ENCODE data around the gene CD8A. TPM values are rescaled to one million over a fixed set of nuclear protein-coding genes. Genes with fewer than 3 reads are reported as not detected.

The CD8A gene
- polyA plus RNA-seq, 4 donors: 0.19 to 0.44 (median 0.30) TPM

DNA sequence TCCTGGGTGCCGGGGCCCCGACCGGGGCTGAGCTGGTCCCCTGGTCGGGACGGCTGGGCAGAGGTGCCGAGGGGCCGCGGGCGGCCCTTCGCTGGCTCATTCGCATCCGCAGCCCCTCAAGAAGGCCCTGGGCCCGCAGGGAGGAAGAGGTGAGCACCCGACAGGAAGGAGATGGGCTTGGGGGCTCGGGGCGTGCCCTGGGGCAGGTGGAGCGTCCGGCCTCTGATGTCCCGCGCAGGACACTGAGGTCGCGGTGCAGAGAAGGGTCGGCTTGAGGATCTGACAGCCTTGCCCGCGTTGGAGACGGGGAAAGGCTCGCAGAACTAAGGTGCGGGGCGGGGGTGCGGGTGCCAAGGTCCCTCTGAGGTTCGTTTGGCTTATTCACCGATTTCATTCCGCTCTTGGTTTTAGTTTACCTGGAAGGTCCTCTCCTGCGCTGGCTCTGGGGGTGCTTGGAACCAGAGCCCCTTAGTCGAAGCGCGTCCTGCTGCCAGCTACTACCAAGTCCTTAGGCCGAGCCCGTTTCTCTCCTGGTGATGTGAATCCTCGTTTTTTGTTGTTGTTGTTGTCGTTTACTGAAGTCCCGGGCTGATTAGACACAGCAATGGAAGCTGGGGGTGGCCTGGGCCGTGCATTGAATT is 18.9 kb upstream of the CD8A start:
- no peak for DNase-seq (ENCODE audit: low read depth in 4 of 4, low spot score in 3 of 4)

DNA sequence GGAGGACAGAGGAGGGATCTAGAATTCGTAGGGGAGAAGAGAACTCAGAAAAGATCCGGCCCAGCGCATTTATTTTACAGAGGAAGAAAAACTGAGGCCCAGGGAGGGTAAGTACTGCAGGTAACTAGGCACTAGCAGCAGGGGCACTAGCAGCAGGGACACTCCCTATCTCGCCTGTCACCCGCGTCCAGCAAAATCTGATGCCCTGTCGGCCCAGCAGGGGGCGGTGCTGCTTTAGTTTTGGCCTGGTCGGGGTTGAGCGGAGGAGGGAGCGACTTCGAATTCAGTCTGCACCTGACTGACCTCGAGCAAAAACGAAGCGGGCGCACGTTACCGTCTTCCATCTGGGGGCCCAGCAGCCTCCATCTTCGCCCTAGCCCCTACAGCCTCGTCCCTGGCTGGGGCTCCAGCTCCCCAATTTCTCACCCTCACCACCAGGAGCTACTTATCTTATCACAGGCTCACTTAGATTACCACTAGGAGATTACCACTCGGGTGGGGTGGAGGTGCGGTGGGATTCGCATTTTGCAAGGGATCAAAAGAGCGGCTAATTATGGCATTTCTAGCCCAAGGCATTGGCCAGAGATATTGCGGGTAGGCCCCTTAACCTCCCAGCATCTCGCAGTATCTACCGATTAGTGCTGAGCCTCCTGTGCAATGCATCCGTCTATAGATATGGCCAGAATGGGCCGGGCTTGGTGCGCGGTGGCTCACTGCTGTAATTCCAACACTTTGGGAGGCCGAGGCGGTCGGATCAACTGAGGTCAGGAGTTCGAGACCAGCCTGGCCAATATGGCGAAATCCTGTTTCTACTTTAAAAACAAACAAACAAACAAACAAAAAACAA is 17.8 kb upstream of the CD8A start:
- peak in 3 of 4 donors; percentile 73 to 75 (median 73) for DNase-seq (ENCODE audit: low read depth in 4 of 4, low spot score in 3 of 4)

DNA sequence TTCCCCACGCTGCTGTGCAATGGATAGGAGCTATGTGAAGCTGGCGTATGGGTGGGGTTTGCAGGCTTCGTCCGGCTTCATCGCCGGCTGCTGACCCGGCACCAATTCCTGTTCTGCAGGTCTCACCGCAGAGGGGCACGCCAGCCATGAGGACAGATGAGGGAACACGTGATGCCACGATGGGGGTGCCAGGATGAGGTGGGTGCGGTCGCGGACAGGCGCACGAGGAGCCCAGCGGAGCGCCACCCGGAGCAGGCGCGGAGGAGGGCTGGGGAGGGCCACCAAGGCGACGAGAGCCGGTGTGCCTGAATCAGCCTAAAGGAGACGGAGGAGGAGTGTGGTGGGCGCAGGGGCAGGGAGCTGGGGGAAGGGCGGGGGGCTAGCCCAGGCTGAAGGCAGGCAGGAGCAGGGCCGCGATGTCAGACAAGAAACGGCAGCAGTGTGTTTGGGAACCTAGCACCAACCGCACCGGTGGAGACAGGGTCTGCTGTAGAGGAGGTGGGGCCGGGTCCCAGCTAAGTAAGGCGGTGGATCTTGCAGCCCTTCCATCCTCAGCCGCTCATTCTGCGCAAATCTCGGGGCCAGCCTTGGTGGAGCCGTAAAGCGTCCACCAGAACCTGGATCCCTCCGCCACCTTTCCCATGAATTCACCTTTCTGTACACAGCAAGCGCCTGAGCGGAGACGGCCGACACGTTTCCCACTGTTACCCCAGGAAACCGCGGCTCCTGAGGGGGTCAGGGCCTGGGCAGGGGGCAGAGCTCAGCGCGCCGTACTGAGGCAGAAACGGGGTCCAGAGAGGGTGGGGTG is 17.0 kb upstream of the CD8A start:
- DNase-seq (ENCODE audit: low read depth in 4 of 4, low spot score in 3 of 4): peak in 2 of 4 donors; percentile 28 to 29

DNA sequence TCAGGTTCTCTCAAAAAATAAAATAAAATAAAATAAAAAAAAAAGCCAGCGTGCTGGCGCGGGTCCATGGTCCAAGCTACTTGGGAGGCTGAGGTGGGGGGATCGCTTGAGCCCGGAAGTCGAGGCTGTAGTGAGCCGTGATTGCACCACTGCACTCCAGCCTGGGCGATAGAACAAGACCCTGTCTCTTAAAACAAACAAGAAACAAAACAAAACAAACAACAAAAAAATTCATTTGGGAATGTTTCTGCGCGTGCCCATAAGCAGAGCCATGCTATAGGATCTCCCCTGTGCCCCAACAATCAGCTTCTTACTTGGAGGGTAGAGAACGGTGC is 16.4 kb upstream of the CD8A start:
- DNase-seq (ENCODE audit: low read depth in 4 of 4, low spot score in 3 of 4): no peak

DNA sequence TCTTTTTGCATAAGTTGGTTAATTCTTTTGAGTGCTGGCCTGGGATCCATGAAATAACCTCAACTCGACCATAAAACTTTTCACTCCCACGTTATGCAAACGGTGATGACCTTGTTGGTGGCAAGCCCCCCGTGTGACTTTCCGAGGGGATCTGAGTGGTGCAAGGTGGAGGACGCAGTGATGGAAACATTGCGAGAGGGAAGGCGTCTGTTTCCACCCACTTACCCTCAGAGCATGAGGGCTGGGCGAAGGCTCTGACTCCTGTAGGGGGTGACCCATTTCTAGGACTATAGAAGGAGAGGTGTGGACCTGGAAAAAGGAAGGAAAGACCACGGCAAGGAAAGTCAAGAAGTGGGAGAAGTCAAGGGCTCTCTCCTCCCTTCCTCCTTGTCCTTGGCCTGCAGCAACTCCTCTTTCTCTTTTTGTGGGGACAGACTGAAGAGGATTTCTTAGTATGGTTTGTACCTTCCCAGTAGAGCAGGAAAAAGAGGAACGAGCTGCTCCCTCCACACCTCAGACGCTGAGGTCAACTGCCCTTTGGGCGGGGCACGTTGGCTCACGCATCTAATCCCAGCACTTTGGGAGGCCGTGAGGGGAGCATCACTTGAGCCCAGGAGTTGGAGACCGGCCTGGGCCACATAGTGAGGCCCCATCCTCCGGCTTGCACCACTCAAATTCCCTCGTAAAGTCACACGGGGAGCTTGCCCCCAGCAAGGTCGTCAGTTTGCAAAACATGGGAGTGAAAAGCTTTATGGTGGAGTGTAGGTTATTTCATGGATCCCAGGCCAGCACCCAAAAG is 15.5 kb upstream of the CD8A start:
- no peak for DNase-seq (ENCODE audit: low read depth in 4 of 4, low spot score in 3 of 4)

DNA sequence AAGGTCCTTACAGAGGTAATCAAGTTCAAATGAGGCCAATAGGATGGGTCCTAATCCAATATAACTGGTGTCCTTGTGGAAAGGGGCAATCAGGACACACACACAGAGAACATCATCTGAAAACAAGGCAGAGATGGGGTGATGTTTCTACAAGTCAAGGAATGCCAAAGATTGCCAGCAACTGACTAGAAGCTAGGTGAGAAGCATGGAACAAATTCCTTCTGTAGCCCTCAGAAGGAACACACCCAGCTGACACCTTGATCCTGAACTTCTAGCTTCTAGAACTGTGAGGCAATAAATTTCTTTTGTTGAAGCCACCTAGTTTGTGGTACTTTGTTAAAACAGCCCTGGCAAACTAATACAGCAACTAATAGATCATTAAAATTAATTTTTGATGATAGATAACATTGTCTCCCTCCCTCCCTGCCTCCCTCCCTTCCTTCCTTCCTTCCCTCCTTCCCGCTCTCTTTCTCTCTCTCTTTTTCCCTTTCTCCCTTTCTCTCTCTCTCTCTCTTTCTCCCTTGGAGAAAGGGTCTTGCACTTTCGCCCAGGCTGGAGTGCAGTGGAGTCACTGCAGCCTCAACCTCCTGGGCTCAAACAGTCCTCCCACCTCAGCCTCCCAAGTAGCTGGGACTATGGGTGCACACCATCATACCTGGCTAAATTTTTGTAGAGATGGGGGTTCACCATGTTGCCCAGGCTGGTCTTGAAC is 10.3 kb upstream of the CD8A start:
- DNase-seq (ENCODE audit: low read depth in 4 of 4, low spot score in 3 of 4): no peak

DNA sequence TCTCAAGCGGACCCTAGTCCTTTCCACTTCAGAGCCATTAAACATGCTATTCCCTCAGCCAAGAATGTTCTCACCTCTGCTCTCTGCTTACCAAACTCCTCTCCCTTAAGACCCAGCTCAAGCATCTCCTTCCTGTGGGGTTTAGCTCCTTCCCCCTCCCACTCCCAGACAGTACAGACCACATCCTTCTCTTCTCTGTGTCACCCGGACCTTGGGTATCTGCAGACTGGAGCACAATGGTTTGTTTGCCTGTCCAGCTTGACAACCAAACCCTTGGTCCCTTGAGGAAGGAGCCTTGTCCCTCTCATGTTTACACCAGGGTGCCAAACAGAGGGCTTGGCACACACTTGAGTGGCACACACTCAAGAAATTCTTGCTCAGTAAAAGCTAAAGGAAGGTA is 4.1 kb upstream of the CD8A start:
- DNase-seq (ENCODE audit: low read depth in 4 of 4, low spot score in 3 of 4): no peak

DNA sequence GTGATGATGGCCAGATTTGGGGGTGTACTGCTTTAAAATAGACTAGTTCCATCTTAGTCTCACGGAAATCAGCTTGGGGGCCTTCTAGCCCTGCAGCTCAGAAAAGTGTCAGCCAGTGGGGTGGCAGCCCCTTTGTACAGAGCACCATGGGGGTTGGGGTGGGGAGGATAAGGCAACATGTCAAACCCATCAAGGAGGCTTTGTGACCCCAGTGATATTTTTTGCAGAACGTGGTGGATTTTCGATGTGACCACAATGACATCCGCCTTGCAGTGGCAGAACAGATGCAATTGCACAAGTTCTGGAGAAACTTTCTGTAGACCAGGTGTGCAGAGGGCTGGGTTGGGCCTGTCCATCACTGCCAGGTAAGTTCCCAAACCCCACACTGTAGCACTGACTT is 3.0 kb upstream of the CD8A start:
- no peak for DNase-seq (ENCODE audit: low read depth in 4 of 4, low spot score in 3 of 4)

DNA sequence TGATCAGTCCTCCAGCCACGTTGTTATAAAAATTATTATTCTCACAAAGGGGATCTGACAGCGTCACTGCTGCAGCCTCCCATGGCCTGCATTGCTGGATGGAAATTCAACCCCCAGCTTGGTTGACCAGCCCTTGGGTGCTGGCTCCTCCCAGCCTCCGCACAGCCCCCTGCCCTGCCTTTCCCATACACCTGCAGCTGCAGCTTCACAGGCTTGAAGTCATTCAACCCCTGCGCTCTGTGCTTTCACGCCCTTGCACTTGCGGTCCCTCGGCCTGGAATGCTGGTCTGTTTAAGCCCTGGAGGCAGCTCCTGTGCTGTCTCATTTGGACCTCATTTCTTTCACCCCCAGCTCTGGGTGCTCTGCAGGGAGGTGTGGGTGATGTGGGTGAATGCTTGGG is 860 bp upstream of the CD8A start:
- DNase-seq (ENCODE audit: low read depth in 4 of 4, low spot score in 3 of 4): no peak

DNA sequence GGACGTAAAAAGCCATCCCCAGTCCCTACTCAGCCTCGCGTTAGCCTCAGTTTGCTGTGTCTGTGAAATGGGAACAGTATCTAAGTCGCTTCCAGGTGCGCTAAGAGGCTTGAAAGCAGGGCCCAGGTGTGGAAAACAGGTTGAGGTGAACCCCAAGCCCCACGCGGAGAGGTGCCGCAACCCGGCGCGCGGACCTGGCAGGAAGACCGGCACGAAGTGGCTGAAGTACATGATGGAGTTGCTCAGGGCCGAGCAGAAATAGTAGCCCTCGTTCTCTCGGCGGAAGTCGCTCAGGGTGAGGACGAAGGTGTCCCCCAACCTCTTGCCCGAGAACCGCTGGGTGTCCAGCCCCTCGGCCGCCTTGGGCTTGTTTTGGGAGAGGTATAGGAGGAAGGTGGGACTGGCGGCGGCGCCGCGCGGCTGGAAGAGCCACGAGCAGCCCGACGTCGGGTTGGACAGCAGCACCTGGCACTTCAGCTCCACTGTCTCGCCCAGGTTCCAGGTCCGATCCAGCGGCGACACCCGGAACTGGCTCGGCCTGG is 508 bp downstream of the CD8A start:
- DNase-seq (ENCODE audit: low read depth in 4 of 4, low spot score in 3 of 4): no peak

DNA sequence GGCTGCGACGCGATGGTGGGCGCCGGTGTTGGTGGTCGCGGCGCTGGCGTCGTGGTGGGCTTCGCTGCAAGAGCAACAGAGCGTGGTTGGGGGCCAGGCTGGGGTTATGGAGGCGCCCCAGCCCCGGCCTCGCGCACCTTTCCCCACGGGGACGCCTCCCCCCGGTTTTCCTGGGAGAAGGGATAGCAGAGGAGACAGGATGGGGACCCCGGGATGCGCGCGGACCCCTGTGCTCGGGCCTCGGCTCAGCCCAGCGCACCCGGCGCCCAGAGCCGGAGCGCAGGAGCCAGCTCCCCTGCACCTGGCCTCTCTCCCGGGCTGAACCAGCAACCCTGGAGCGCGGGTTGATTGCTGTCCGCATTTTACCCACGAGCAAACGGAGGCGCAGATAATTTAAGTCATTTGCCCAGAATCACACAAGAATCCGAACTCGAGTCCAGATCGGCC is 1.0 kb downstream of the CD8A start:
- DNase-seq (ENCODE audit: low read depth in 4 of 4, low spot score in 3 of 4): no peak

DNA sequence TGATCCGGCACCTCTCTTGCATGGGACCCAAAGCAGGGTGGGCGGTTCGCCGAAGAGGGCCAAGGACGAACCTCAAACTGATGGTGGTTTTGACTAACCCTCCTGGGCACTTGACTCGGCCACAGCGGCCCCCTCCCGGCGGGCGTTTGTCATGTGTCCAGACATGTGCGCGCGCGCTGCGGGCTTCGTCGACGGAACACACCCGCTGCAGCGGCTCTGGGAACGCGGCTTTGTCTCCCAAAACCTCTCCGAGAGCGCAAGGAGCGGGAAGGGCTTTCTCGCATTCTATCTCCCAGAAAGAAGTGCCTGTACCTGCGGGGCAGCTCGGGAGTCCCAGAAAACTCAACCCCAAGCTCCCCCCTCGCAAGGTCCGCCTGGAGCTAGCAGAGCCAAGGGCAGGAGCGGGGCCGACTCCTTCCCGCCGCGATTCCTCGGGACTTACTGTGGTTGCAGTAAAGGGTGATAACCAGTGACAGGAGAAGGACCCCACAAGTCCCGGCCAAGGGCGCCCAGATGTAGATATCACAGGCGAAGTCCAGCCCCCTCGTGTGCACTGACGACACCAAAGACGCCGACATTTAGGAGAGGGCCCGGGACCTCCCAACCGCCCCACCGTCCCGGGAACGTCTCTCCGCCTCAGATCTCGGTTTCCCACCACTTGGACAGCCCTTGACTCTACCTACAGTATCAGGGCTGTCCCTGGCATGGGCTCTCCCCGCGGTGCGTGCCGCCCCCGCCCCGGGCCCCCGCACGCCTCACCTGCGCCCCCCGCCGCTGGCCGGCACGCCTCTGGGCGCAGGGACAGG is 1.6 kb downstream of the CD8A start:
- DNase-seq (ENCODE audit: low read depth in 4 of 4, low spot score in 3 of 4): no peak

DNA sequence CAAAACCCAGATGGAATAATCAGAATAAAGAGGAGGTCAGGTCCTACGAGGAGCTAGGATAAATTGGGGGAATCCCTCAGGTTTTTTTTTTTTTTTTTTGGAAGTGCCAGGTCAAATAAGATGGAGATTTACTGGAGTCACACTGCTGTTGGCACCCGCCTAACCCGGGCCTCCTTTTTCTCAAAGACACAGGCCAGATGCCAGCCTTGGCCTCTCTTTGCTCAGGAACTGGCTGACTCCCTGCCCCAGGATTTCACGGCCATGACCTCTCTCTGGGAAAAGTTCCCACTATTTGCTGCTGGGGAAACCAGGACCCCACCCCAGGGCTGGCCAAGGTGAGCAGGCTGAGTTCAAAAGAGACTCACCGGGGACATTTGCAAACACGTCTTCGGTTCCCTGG is 2.5 kb downstream of the CD8A start:
- no peak for DNase-seq (ENCODE audit: low read depth in 4 of 4, low spot score in 3 of 4)

DNA sequence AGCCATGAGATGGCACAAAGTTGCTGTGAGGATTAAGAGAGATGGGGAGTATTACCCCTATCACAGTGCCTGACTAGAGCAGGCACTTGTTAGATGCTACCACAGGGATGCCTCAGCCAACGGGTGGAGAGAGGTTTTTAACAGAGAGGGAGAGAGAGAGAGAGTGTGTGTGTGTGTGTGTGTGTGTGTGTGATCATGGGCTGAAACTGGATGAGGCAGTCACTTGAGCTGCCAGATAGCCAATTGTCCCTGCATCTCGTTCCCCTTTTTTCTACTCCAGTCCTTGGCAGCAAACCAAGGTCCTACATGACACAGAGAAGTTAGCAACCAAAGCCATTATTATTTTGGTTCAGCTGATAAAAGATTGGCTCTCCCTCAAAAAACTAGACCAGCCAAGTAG is 3.0 kb downstream of the CD8A start:
- no peak for DNase-seq (ENCODE audit: low read depth in 4 of 4, low spot score in 3 of 4)

DNA sequence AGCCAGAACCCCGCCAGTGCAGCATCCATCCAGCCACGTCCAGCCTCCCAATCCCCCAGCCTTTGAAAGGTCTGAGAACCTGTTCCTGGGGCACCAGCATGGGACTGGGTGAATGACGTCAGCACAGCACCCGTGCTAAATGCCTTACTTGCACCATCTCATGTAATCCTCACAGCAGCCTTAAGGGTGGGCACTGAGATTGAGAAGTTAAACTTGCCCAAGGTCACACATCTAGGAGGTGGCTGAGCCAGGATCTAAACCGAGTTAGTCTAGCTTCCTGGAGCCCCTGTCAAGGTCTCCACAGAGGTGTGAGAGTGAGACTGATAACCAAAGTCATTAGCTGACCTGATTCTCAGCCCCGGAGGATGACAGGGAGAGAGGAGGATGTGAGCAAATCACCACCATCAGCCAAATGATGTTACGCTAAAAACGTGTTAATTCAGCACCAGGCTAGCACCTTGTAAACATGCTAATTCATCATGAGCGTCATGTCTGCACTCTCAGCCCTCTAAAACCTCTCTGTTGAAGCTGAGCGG is 4.6 kb downstream of the CD8A start:
- DNase-seq (ENCODE audit: low read depth in 4 of 4, low spot score in 3 of 4): no peak

DNA sequence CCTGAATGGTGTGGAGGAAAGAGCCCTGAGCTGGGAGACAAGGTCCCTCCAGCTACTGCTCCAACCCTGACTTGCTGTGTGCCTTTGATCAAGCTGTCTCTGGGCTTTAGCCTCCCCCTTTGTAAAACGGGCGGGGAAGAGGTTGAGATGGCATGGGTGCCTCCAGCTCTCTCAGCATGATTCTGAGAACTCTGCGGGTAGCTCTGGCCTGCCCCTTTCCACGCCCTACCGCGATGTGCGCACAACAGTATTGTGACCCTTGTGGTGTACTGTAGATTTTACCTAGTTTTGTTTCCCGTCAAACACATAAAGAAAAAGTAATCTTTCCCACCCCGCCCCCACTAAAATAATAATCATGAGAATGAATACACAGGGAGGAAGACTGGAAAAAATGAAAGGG is 5.3 kb downstream of the CD8A start:
- DNase-seq (ENCODE audit: low read depth in 4 of 4, low spot score in 3 of 4): no peak

DNA sequence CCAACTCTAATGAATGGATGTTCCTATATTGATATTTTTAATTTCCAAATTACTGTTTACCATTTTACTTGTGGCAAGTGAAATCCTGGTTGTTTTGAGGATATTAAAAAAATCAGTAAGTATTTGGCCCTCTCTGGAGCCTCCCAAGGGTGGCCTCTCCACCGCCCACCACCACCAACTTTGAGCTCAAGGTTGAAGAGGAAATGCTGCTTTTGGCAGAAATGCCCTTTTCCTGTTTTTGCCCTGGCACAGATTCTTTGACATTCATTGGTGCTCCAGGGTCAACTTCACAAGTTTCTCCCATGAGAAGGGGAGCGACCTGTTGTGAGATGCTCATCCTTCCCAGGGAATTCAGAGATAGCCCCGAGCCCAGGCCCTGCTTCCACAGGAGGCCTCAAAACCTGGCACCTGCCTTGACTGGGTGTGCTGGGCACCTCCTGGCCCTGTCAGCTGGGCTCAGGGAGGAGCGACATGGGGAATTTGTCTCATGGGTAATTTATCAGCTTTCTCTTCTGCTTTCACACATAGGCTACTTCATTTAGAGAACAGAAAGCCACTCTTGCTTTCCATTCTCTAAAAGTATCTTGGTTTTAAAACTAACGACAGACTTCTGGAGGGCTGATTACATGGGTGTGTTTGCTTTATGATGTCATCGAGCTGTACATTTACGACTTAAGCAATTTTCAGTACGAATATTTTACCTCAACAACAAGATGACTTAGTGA is 6.9 kb downstream of the CD8A start:
- DNase-seq (ENCODE audit: low read depth in 4 of 4, low spot score in 3 of 4): no peak

DNA sequence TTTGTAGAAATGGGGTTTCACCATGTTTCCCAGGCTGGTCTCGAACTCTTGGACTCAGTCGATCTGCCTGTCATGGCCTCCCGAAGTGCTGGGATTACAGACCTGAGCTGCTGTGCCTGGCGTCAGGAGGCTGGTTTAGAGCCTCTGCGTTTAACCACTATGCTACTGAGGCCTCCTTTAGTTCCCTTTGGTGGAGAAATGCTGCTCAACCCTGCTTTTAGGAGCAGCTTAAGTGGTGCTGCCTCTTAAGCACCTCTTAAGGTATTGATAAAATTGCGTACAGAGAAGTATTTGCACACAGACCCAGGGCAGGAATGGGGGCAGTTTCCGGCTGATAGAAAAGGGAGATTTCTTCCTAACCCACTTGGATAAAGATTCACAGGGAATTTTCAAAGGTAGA is 8.0 kb downstream of the CD8A start:
- DNase-seq (ENCODE audit: low read depth in 4 of 4, low spot score in 3 of 4): no peak

Data from left renal pelvis (tissue), 4 donors.